Activated naive CD4-positive, alpha-beta T cell (primary cell): ENCODE measurements around the gene RPRD1B.
"Not testable (repeated sequence)": the region's sequence is repeated elsewhere in the genome, so short reads cannot be mapped to it uniquely, and the experiment has no call there.

Source experiments
- DNase-seq, 4 experiments: peaks; one replicate each; lab custom pipeline; 2025; lab: John Stamatoyannopoulos, UW

The RPRD1B gene

DNA sequence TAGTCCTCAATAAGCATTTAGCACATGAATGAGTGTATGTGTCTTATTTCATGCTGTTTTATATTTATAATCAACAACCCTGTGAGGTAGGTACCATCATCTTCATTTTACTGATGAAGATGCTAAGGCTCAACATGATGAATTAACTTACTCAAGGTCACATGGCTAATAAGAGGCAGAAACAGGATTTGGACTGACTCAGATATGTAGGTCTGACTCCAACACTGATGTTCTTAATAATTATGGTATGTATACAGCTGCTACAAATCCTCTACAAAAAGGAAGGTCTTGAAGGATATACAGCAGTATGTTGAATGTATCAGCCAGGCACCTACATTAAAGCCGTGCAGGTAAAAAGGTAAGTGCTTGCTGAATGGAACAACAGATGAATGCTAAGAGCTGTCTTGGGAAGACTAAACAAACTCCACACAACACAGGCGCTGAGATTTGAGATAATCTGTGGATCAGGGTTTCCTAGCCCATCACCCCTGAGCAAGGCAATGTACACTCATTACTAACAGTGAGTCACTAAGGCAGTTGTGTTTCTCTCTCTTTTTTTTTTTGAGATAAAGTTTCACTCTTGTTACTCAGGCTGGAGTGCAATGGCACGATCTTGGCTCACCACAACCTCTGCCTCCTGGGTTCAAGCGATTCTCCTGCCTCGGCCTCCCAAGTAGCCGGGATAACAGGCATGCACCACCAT lies 32.2 kb upstream of the RPRD1B start:
- no peak for DNase-seq

DNA sequence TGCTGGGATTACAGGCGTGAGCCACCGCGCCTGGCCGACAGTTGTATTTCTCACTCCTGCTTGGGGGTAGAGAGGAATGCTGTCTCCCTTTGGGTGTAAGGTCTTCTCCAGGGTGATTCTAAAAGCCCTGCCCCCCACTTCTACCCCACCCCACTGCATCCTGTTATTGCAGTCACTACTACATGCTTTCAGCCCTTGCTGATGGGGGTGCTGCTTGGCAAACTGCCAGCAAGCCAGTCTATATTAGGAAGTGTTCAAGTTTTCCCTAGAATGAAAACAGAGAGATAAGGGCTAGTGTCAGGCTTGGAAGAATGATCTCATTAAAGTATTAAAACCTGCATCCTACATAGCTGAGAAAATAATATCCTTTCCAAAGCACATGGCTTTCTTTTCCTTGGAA lies 31.6 kb upstream of the RPRD1B start:
- DNase-seq: no peak

DNA sequence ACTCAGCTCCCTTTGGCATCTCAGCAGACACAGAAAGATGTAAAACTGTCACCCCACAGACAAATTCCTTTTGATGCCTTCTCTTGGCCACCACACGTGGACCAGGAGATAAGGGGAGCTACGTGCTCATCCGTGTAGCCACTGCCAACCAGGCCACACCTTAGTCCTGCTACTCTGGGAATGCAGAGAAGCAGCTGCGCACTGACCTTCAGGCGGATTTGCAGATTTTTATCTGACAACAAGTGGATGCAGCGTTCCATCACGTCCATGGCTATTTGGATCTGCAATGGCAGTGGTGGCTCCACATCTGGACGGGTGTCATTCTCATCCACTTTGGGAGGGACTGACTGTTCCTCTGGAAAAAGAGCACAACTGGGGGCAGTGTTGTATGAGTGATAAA lies 31.1 kb upstream of the RPRD1B start:
- no peak for DNase-seq

DNA sequence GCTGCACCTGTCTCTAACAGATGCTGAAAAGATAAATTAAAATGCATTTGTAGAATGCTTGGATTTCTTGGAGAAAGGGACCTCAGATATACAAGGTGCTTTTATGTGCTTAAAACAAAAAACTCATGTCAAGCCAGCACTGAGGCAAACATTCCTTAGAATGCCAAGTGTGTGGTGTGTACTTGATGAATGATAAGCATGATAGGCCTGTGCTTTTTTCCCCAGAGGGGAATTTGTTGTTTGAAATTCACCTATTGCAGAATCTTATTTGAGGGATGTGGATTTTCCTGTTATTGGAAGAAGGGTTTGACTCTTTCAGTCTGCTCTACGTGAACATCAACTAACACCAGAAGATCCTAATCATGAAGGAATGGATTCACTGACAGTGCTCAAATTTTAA lies 29.1 kb upstream of the RPRD1B start:
- DNase-seq: no peak

DNA sequence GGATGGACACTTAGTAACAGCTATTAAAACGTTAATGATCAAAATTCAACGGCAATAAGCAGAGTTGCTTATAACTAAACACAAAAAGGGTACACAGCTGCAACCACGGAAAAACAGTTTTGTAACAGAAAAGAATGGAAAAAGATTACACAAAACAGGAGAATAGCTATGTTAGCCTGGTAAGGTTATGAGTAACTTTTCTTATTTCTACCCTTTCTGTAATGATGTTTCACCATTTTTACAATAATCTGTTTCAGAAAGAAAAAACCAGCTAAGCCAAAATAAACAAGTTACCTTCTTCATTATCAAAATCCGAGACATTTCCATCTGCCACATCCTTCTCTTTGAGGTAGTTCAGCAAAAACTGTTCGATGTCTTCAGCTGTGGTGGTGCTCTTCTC lies 27.6 kb upstream of the RPRD1B start:
- DNase-seq: no peak

DNA sequence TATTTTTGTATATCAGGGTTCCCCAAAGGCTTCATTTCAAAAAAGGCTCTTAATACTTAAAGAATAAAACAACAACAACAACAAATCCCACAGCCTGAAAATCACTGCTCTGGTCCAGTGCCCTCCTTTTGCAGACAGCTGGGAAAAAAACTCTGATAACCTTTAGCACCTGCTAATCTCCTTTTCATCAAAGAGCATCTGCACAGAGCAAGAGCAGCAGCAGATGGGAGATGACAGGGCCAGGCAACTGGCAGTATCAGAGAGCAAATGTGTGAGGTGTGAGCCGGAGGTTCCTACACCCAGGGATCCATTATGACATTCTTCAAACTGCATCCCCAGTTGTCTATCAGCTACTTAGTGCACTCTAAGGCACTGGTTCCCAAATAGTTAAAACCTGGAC lies 26.0 kb upstream of the RPRD1B start:
- DNase-seq: no peak

DNA sequence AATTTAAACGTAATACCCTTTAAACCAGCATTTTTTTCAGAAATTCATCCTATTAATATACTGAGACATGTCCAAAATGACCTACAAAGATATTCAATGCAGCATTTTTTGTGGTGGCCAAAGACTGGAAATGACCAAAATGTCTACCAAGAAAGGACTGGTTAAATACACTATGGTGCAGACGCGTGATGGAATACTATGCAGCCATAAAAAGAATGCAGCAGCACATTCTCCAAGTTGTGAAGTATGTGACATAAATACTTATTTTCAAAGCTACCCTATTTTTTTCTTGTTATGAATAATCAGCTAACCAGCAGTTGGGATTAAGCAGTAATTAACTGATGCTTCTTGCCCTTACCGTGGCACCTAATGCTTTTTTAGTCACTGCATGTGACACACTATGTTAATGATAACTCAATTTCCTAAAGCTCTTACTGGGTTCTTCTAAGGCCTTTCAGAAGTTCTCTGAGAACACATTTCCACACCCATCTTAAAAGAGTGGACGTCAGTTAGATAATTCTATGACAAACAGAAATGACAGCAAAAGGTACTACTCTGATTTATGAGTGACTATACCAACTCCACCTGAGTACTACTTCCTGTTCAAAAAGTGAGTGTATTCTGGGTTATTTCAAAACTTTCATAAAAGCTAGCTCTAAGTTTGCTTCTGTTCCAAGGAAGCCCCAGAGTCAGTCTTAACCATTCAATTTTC lies 25.2 kb upstream of the RPRD1B start:
- DNase-seq: no peak

DNA sequence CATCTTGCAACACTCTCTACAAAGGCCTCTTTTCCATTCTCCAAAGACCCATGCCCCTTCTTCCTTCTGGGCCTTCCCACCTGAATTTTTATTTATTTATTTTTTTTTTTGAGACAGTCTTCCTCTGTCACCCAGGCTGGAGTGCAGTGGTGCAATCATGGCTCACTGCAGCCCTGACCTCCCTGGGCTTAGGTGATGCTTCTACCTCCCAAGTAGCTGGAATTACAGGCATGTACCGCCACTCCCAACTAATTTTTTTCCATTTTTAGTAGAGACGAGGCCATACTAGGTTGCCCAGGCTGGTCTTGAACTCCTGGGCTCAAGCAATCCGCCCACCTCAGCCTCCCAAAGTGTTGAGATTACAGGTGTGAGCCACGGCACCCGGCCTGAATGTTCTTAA lies 24.1 kb upstream of the RPRD1B start:
- not testable (repeated sequence) for DNase-seq

DNA sequence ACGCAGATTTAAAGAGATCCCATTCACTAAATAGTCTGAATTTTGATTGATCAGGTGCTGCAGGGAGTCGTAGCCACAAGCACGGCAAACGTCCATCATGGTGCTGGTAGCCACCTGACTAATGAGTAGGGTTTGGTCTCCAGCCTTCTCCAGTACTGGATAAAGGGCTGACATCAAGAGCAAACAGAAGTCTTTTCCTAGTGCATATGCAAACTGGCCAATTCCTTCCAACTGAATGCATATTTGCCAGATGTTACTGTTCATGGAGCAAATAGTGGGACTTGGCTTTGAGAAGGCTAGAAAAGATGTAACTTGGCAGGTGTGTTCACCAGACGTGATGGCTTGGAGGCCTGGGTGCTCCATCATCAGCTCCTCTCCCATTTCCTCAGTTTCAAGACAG lies 21.9 kb upstream of the RPRD1B start:
- no peak for DNase-seq

DNA sequence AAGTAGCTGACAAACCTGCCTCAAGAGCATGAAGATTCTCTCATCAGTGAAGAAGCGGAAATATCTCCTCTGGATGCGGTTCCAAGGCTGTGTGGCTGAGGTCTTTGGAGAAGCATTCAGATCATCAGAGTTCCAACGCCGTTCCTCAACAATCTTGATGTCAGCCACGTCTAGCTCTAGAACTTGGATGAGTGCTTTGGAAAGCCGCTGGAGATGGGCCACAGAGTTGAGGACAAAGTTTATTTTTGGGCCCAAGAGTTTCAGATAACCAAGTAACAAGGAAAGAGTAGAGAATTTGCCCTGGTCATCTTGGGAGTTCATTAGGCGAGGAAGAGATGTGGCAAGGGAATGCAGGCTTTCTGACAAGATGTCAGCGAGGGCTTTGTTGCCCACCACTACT lies 21.2 kb upstream of the RPRD1B start:
- DNase-seq: no peak

DNA sequence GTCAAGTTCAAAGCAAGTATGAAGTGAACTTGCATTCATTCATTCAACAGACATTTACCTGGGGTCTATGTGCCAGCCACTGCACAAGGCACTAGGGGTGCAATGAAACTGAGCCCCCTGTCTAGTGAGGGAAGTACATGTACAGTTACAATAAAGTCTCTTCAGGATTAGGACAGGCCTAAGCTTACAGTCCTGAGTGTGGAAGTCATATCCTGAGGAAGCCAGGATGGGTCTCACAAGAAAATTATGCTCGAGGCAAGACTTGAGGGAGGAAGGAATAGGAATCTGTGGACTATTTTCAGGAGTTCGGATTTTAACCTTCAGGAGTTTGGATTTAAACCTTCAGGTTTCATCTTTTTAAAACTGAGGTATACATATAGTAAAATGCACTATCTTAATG lies 19.7 kb upstream of the RPRD1B start:
- no peak for DNase-seq

DNA sequence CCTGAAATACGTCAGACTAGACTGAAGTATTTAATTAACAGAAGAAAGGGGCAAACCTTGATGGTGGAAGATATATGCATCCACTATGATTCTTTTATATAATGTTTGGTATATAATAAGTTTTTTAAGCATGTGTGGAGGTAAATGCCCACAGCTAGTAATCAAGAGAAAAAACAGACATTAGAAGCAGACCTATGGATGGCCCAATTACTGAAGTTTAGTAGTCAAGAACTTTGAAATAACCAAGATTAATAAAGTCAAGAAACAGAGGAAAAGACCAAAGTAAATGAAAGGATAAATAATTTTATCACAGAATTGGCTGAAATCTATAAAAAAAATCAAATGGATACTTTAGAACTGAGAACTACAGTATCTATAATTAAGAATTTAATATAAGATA lies 15.6 kb upstream of the RPRD1B start:
- DNase-seq: no peak

DNA sequence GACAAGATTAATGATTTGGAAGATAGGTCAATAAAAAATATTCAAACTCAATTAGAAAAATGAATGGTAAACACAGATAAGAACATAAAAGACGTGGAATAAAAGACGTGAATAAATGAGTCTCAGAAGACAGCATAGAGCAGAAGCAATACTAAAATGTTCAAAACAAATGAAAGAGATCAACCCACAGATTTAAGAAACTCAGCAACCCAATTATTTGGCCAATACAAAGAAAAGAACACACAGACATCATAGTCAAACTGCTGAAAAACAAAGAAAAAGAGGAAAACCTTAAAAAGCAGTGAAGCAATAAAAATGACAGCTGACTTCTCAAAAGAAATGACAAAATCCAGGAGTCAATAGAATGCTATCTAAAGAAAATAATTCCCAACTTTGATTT lies 15.2 kb upstream of the RPRD1B start:
- DNase-seq: no peak

DNA sequence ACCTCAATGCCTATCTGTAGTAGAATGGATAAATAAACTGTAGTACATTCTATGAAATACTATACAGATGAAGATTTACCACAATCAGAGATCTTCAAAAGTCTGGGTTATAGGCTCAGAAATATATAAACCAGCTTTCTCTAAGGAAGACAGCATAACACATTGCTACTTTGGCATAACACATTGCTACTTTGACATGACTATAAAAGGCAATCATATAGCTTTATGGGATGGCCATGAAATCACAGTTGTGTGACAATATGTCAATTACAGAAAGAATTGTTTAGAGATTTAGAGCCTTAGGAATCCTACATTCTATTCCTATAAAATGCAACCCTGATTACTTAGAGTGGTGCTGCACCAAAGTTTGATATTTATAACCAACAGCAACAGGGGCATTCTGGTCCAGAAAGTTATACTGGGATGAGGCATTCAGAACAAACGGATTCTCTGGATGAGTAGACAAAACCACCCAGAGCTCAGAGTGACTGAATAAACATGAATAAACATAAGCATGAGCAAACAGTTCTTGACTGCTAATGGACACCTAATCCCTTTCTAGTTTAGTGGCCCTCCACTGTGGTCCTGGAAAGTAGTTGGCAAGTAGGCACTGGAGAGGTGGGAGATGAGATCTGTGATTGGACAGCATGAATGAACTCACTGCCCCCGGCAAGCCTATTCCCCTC lies 12.3 kb upstream of the RPRD1B start:
- no peak for DNase-seq

DNA sequence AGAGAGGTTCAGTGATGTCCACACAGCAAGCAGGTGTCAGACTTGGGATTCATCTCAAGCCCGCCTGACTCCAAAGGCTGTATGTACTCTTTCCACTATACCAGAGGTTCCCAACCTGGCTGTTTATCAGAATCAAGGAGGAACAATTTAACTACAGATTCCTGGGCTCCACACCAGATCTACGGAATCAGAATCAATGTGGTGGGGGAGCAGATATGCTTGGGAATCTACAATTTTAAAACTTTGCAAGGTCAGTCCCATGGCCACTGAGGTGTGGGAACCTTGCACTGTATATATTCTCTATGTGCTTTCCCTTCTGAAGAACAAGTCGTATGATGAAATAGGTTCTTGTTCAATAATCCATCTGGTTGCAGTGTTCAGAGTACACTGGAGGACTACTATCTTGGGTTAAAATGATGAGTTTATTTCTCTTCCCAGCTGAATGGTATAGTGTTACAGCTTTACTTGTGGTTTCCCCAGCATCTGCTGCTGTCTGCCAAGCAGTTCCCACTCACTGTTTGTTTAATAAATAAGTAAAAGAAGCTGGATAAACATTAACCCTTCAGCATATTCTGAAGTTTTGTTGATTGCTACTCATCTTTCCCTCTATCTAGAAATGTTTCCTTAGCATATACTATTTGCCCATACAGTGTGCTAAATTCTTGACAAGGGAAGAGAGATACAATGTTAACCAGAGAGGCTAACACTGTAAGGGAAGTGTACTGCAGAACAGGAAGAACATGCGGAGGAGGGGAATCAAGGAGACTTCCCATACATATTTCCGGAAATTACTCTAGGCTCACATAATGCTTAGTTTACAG lies 10.2 kb upstream of the RPRD1B start:
- DNase-seq: no peak

DNA sequence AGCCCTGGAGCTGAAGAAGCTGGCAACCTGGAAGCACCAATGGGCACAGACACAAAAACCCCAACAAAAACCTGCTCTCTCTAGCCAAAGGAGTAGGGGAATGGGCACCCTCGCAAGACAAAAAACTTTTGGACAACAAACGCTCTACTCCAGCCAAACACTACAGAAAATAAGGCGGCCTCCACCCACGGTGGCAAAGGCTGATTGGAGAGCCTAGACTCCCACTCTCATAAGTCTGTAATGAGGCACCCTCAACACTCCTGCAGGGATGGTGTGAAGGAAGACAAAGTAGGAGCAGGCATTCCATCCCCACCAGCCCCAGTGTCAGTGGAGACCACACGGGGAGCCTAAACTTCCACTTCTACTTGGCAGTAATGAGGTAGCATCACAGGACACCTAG lies 9.1 kb upstream of the RPRD1B start:
- no peak for DNase-seq

DNA sequence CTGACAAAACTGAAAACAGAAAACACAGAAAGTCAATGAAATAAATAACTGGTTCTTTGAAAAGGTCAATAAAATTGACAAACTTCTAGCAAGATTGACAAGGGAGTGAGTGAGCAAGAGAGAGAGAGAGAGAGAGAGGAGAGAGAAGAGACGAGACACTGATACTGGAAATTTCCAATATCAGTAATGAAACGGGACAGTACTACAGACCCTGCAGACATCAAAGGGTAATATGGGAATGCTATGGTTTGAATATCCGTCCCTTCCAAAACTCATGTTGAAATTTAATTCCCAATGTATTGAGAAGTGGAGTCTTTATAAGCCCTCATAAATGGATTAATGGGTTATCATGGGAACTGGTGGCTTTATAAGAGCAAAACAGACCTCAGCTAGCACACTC lies 4.1 kb upstream of the RPRD1B start:
- DNase-seq: no peak

DNA sequence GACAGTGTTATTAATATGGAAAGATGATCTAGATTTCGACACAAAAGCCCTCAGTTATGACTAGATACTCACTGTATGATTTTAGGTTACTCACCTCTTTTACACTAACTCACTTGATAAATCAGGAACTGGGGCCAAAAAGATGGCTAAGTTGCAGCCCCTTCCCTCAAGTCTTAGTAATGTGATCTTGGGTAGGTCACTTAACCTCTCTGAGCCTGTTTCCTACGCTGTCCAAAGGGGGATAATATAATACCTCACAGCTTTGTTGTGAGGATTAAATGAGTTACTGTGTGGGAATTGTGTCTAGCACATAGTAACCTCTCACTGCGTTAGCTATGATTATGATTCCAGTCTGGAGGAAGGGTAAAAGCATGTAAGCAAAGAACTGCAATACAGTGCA lies 1.6 kb upstream of the RPRD1B start:
- no peak for DNase-seq

DNA sequence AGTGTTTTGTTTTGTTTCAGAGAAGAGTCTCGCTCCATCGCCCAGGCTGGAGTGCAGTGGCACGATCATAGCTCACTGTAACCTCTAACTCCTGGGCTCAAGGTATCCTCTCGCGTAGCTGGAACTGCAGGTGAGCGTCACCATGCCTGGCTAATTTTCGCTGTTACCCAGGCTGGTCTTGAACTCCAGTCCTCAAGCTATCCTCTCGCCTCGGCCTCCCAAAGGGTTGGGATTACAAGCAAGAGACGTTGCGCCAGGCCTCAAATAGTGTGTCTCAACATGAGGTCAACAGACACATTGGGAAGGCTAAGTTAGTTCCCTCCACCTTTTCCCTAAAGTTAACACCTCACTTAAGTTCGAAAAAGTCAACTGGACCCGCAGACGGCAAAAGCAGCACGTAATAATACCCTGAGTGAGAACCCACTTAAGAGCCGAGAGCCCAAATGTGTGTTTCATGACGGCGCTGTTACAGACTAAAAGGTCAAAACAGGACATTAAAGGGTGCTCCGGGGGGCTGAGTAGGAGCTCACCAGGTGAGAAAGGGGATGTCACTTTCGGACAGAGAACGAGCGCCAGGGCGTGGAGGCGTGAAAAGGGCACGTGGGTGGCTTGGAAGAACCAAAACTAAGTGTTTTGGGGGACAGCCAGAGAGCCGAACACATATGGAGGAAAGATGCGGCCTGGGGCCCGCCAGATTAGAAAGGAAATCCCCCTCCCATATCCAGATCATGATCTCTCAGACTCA lies 789 bp upstream of the RPRD1B start:
- peak in 2 of 4 experiments; percentile 27 to 50 for DNase-seq

DNA sequence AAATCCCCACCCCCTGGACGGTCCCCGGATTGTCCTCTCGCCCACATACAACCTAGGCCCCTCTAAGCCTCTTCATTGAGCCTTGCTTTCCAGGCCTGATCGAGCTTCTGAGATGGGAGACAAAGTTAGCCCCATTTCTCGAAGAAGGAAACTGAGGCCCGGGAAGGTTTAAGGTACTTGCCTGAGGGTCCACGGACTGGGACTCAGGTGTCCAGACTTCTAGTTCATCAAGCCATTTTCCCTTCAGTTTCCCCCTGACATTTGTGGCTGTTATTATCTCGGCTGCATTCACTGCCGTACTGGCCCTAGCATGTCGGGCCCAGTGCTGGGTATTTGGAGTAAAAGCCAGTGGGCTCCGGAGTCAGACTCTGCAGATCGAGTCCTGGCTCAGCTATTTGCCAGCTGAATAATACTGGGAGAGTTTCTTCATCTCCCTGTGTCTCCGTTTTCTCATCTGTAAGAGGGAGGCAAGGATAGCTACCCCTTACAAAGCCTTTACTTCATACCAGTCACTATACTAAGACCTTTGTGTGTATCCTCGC lies 633 bp downstream of the RPRD1B start:
- no peak for DNase-seq

DNA sequence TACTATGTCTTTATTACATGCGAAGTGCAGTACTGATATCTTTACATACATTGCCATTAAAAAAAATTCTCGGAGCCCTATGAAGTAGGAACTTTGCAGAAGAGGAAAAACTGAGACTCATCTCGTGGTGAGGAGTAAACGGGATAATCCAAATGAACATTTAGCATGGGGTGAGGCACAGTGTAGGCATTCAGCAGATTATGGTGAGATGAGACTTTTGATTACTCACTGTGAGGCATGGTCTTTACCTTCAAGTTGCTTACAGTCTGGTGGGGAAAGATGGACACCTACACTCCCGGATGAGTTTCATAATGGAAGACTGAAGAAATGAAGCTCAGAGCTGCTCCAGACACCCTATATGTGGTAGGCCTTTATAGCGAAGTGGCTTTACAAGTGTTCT lies 1.4 kb downstream of the RPRD1B start:
- no peak for DNase-seq

DNA sequence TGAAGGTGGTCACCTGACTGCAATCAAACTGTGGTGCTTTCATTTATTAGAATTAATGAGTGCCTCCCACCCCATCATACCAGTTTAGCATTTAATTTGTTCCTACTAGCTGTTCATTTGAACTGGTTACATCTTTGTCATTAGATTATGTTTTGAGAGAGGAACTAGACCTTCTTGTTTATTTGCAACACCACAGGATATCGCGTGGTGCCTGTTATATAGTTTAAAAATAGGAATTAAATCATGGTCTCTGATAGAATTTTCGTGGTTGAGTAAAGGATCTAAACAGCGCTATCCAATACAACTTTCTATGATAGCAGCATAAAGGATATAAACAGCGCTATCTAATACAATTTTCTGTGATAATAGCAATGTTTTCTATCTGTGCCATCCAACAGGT lies 2.8 kb downstream of the RPRD1B start:
- DNase-seq: no peak
